HPDE6-E6E7 (cell line): ENCODE data around the gene APOE.
"Not testable (repeated sequence)": the region's sequence is repeated elsewhere in the genome, so short reads cannot be mapped to it uniquely, and the experiment has no call there.

Experiments used
- DNase-seq: peaks from one replicate; pipeline ENCODE4 v3.0.0; 2011; ENCODE audit warnings: missing footprints; ENCODE audit errors: extremely low spot score

The APOE gene

DNA sequence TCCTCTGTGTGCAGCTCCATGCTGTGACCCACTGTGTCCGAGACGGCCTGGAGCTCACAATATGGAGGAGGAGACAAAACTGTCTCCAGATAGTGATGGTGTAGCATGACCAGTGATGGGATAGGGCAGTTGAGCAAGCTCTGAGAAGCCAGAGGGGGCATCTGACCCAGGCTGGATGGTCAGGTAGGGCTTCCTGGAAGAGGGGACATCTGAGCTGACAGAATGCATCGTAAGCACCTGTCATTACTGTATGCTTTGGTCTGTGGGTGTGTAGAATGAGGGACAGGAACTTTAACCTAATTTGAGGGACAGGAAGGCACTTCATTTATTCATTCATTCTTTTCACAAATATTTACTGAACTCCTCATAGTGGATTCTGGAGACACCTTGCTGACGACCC lies 21.0 kb upstream of the APOE start:
- DNase-seq = no peak

DNA sequence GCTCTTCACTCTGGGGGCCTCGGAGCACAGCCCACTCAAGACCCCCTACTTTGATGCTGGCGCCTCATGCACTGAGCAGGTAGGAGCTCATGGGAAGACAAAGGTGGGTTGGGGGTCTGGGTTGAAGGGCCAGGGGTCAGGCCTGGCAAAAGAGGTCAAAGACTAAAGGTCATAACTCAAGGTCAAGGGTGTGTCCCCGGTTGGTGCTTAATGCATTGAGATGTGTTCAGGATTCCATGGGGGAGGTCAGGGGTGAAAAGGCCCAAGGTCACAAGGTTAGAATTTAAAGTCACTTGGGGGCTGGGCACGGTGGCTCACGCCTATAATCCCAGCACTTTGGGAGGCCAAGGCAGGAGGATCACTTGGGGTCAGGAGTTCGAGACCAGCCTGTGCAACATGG lies 19.5 kb upstream of the APOE start:
- no peak for DNase-seq

DNA sequence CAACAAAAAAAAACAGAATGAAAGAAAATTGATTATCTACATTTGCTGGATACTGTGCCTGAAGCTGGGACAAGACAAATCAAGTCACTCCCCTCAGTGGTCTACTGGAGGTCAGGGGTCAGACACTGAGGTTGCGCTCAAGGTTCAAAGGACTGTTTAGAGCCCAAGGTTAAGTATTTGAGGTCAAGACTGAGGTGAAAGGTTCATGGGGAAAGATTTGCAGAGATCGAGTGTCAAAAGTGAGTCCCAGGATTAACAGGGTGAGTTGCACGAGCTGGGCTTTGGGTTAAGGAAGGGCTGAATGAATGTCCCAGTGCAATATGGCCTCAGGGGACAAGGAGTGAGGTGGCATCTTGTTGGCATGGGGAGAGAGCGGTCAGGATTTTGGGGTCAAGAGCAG lies 17.9 kb upstream of the APOE start:
- no peak for DNase-seq

DNA sequence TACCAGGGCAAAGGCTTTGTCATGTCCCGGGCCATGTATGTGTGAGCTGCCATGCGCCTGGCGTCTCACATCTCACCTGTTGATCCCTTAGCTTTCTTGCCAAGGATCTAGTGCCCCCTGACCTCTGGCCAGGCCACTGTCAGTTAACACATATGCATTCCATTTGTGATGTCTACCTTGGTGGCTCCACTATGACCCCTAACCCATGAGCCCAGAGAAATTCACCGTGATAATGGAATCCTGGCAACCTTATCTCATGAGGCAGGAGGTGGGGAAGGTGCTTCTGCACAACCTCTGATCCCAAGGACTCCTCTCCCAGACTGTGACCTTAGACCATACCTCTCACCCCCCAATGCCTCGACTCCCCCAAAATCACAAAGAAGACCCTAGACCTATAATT lies 17.3 kb upstream of the APOE start:
- DNase-seq = not testable (repeated sequence)

DNA sequence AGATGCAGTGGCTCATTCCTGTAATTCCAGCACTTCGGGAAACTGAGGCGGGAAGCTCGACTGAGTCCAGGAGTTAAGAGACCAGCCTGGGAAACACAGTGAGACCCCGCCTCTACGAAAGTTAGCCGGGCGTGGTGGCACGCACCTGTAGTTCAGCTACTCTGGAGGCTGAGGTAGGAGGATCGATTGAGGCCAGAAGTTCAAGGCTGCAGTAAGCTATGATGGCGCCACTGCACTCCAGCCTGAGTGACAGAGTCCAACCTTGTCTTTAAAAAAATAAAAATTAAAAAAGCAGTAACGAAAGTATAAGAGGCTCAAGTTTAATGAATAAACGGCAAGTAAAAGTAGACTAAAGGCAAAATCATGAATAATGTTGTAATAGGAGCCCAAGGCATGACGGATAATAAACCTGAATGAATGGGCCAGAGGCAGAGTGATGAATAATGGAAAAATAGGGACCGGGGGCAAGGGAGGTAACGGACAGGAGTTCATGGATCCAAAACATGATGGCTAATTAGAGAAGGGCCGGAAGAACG lies 15.7 kb upstream of the APOE start:
- no peak for DNase-seq

DNA sequence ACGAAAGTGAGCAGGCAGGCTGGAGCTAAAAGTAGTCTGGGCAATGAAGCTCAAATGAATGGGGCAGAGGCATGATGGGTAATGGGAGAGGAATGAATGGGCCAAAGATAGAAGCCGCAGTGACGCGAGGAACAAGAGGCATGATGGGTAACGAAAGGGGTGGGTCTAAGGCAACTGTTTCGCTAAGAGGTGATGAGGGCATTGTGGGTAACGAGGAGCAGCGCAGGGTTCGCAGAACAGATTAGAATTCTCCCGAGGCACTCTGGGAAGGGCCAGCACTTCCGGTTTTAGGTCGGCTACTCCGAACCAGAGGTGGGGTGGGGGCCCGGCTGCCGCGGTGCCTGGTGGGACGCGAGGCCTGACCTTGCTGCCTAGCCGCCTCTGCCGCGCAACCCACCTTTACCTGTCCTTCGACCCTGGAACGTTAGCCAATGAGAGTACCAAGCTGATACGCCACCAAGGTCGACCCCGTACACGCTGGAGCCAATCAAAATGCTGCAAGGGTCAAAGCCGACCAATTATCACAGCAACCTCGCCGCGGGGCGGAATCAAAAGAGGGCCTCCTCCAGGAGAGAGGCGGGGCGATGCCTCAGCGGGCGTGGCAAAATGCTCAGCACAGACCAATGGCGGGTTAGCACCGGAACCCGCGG lies 15.1 kb upstream of the APOE start:
- DNase-seq = peak; percentile 97

- peak; percentile 97 for DNase-seq
These were observed 14.3 kb upstream of the APOE start, which contains the start of gene TOMM40 for GRCh38 chr19:44891016-44891882. TSS of gene TOMM40 (plus strand) at chr19:44891254. CDS start at chr19:44891416, 162 bp downstream.

DNA sequence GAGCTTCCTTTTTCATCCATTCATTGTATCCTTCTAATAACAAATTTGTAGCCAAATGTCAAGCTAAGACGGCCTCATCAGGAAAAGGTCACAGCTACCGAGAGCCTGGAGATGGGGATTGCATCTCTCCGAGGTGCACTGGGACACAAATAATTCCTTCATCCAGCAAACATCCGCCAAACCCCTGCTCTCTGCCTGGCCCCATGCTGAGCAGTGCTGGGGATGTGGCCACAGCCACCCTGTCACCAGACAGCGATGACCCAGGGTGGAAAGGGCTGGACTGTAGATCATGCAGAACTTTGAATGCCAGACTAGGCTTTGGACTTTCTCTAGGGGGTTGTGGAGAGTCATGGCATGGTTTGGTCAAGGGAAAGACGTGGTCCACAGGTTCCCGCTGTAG lies 12.7 kb upstream of the APOE start:
- DNase-seq = no peak

DNA sequence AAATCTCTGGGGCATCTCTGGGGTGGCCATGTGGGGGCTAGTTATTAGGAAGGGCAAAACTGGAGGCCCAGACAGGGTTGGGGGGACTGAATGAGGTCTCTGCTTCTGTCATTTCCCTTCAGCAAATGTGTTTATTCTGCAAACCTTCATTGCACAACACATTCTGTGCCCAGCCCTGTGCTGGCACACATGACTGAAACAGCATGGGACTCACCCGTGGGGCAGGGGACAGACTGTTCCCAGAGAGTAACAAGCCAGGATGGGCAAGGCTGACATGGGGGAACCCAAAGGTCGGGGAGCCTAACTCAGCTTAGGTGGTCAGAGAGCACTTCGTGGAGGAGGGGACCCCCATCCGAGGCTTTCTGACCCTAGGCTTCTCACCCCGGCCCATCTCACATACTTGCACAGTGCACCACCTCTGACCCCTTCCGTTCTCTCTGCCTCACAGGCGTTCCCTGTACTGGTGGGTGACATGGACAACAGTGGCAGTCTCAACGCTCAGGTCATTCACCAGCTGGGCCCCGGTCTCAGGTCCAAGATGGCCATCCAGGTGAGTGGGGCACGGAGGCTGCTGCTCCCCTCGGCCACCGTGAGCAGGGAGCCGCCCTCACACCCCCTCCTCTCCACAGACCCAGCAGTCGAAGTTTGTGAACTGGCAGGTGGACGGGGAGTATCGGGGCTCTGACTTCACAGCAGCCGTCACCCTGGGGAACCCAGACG lies 12.1 kb upstream of the APOE start:
- no peak for DNase-seq

DNA sequence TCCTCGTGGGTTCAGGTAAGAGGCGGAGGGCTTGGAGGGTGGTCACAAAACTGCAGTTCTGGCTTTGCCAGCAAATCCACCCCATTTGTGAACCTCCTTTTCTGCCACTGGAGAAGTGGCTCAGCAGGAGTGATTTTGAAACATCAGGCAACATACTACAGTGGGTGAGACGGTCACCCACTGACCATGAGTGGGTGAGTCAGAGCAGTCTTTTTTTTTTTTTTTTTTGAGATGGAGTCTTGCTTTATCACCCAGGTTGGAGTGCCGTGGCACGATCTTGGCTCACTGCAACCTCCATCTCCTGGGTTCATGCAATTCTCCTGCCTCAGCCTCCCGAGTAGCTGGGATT lies 11.6 kb upstream of the APOE start:
- DNase-seq = no peak

GRCh38 chr19:44894946-44895345 lies 10.7 kb upstream of the APOE start:
- no peak for DNase-seq

DNA sequence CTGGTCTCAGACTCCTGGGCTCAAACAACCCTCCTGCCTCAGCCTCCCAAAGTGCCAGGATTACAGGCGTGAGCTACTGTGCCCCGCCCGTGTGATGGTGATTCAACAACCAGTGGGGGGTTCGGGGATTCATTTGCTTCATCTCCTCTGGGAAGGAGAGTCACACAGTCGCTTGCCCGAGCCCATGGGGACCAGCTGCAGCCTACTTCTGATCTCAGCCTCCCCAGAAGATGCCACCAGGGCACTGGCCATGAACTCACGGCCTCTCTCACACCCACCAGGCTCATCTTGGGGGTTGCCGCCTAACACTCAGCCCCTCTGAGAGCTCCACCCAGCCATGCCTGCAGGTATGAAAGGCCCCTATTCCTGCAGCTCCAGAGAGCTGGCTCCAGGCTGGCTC lies 7.8 kb upstream of the APOE start:
- no peak for DNase-seq

DNA sequence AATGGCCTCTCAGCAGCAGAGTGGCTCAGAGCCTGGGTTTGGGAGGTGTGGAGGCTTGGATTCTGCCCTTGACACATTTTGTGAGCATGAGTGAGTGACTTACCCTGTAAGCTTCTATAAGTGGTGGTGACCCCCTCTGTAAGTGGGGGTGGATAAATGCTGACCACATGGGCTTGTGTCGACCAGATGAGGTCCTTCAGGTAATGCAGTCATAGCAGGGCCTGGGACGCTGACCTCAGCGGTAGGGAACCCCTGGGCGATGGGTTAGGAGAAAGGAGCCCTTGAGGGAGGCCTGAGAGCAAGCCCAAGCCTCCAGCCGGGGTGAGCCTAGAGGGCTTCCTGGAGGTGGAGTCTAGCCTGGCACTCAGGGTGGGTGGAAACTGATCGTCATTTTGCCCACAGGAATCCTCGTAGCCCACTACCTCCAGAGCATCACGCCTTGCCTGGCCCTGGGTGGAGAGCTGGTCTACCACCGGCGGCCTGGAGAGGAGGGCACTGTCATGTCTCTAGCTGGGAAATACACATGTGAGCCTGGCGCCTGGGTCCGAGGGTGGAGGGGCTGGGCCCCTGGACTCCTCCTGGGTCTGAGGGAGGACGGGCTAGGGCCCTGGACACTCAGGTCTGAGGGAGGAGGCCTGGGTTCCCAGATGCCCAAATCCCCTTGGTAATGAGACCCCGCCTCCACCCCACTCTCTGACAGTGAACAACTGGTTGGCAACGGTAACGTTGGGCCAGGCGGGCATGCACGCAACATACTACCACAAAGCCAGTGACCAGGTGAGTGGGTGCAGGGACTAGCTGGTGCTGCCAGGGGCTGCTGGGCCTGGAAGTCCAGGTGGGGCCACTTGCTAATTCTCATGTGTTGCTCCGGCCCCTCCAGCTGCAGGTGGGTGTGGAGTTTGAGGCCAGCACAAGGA lies 5.0 kb upstream of the APOE start:
- DNase-seq = no peak

DNA sequence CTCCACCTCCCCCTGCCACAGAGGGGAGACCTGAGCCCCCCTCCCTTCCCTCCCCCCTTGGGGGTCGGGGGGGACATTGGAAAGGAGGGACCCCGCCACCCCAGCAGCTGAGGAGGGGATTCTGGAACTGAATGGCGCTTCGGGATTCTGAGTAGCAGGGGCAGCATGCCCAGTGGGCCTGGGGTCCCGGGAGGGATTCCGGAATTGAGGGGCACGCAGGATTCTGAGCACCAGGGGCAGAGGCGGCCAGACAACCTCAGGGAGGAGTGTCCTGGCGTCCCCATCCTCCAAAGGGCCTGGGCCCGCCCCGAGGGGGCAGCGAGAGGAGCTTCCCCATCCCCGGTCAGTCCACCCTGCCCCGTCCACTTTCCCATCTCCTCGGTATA lies 2.4 kb upstream of the APOE start:
- DNase-seq = no peak

DNA sequence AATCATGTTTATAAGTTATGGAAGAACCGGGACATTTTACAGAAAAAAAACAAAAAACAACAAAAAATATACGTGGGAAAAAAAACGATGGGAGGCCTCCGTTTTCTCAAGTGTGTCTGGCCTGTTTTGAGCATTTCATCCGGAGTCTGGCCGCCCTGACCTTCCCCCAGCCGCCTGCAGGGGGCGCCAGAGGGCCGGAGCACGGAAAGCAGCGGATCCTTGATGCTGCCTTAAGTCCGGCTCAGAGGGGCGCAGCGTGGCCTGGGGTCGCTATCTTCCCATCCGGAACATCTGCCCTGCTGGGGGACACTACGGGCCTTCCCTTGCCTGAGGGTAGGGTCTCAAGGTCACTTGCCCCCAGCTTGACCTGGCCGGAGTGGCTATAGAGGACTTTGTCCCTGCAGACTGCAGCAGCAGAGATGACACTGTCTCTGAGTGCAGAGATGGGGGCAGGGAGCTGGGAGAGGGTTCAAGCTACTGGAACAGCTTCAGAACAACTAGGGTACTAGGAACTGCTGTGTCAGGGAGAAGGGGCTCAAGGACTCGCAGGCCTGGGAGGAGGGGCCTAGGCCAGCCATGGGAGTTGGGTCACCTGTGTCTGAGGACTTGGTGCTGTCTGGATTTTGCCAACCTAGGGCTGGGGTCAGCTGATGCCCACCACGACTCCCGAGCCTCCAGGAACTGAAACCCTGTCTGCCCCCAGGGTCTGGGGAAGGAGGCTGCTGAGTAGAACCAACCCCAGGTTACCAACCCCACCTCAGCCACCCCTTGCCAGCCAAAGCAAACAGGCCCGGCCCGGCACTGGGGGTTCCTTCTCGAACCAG lies 1.8 kb upstream of the APOE start:
- peak; percentile 36 for DNase-seq

- no peak for DNase-seq
These were observed 1.1 kb upstream of the APOE start for GRCh38 chr19:44904426-44904994.

- no peak for DNase-seq
These were observed 2.0 kb downstream of the APOE start for GRCh38 chr19:44907613-44908012.

- DNase-seq = no peak
These were observed 2.7 kb downstream of the APOE start for GRCh38 chr19:44908074-44908835.

DNA sequence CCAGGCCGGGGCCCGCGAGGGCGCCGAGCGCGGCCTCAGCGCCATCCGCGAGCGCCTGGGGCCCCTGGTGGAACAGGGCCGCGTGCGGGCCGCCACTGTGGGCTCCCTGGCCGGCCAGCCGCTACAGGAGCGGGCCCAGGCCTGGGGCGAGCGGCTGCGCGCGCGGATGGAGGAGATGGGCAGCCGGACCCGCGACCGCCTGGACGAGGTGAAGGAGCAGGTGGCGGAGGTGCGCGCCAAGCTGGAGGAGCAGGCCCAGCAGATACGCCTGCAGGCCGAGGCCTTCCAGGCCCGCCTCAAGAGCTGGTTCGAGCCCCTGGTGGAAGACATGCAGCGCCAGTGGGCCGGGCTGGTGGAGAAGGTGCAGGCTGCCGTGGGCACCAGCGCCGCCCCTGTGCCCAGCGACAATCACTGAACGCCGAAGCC lies 3.3 kb downstream of the APOE start:
- DNase-seq = no peak
